GM19328 (cell line): Measurements from ENCODE around the gene UROC1.

Experiments
- ATAC-seq: cut with Tn5 transposase; IDR thresholded peaks from one replicate; pipeline ENCODE4 v1.9.1; 2021; ENCODE audit warnings: mild to moderate bottlenecking, moderate library complexity; ENCODE audit not compliant: unreplicated experiment

UROC1 gene

DNA sequence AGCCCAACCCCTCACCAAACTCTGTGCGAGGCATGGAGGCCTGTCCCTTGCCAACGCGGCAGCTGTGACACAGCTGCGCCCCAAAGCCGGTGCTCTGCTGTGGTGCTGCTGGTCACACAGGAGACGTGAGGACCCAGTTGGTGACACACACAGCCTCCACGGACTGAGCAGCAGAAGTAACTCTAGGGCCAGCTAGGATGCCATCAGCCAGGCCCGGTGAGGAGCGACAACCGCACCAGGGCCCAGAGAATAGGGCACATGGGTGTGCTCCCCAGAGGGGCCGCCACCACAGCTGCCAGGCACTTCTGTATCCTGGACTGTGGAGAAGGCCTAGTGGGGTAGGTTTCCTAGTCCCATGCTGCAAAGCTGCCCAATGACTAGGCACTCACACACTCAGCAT is 52.6 kb downstream of the UROC1 start:
- no peak for ATAC-seq

DNA sequence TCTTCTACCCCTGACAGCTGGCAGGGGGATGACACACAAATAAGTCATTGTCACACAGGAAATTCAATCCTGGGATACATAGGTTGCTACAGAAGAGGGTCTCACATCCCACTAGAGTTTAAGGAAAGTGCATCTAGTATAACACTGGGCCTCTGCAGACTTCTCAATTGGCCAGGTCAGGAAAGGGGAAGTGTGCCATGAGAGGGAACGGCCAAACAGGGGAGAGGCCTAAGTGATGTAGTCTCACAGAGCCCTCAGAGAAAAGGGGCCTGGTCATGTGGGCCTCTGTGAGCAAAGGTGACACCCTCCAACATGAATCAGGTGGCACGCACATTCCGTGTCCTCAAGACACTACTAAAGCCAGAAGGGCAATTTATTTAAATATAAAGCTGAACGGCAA is 53.1 kb downstream of the UROC1 start:
- no peak for ATAC-seq

DNA sequence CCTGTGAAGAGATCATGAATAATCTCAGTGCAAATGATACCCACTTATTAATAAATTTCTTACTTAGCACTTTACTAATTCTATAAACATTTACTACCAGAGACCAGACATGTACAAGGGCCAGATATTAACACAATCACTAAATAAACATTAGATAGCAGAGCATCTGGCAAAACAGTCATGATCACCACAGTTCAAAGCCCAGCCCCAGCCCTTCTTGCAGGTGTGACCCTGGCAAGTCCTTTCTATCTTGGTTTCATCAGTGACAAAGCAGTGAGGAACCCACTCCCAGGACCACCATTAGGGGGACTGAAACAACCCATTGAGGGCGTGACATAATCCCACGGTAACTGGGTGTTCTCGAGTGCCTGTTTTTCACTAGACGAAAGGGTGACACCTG is 53.5 kb downstream of the UROC1 start:
- ATAC-seq, result no peak

DNA sequence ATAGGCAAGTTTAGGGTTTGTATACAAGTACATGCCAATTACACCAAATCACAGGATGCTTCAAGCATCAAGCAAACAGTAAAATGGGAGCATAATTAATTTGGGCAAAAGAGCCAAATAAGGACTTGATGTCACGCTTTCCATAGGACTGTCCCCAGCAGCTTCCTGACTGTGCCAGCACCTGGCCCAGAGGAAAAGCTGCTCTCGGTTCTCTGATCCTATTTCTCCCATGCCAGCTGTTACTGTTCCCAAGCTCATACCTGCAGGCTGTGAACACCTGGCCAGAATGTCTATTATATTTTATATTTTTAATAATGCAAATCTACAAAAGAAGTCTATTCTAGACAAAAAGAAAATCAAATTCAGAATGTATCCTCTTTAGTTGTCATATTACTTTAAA is 54.1 kb downstream of the UROC1 start:
- ATAC-seq, result no peak

DNA sequence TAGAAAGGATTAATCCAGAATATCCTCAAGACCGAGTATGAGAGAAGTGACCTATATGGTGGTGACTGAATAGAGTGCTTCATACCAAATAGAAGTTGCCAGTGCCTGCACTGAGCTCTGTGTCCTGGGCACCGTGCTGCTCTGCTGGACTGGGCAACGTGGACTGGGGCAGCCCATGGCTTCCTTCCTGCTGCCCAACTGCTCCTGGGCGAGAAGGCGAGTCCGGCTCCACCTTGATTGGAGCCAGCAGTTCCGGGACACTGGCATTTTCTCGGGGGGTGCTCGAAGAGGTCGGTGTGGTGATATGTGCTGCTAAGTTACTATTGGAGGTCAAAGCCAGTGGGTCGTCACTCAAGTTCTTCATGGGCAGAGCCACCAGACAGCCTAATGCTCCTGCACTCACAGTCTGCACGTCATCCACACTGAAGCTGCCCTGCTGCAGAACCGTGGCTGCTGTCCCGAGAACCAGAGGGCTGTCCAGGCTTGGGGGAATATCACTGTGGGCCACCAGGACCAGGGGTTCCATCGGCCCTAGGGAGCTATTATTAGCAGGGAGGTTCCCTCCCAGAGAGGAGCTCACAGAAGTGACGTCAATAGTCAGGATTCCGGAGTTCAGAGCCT is 56.0 kb downstream of the UROC1 start:
- ATAC-seq, result no peak

DNA sequence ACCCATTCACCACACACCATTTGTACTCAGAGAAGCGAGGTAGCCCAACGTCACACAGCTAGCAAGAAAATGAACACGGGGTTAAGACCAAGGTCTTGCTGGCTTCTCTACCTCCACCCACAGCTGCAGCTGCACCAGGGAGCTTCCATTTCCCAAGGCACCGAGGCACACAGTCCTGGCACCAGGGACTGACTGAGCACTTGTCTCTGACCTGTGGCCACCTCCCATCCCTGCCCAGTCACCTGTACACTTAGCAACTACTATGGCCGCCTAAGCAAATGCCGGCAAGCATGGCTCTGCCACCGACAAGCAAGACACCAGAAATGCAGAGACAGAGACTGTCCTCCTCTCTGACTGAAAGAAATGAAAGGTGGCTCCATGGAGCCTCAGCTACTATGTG is 57.2 kb downstream of the UROC1 start:
- no peak for ATAC-seq

DNA sequence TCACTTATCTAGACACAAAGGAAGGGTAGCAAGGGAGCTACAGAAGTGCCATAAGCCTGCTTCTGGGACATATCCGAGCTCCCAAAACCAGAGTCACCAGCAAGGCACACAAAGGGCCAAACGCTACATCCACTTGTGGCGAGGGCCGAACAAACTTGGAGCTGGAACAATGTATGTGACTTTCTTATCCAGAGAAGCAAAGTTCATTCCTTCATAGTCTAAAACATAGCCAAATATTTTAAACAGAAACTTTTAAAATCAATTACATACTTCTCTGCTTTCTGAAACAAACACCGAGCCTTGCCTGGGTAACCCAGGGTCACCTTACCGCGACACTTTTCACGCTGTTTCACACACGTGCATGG is 57.8 kb downstream of the UROC1 start:
- no peak for ATAC-seq

DNA sequence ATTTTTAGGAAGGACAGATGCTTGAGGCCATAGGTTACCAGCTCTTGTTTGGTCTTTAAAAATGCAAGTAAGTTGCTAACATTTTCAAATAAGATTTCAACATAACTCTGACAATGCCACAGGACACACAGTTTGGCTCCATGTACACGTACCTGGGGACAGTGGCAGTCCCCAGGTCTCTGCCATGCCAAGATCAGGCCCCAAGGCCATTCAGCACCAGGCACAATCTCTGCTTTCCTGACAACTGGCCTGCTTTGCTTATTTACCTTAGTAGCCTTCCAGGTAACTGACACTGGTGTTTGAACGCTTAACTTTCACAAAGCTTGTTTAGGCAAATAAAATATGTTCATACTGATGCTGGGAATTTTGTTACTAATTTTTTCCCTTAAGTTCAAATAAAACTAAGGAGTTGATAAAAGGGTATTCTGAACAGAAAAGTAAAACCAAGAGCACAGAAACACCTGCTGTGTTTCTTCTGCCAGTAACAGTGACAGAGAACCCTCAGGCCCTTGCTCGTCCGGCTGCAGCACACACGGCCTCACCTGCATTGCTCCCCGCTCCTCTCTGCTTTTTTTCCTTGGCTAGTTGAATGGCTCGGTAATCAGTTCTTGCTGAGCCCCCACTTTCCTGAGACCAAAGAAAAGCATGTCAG is 58.3 kb downstream of the UROC1 start:
- ATAC-seq, result no peak

DNA sequence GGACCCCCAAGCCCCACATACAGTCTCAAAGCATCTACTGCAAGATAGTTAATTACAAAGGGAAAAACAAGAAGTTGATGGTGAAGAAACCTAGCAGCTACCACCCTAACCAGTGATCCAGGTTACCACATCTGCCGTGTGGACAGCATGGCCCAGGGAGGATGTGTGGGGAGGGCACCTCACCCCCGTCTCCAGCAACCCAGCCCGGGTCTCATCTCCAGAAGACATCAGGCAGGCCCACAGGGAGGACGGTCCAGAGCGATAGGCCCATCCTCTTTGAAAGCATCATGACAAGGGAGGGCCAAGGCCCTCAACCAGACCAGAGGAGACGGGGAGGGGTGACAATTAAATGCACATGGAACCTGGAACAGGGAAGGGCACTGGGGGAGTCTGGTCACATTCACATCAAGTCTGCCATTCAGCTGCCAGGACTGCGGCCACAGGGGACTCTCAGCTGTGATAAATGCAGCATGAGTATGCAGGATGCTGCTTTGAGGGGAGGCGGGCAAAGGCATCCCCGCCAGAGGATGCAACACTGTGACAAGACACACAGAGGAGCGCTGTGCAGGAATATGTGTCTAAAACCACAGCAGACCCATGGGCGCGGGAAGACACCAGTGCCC is 60.7 kb downstream of the UROC1 start:
- no peak for ATAC-seq

DNA sequence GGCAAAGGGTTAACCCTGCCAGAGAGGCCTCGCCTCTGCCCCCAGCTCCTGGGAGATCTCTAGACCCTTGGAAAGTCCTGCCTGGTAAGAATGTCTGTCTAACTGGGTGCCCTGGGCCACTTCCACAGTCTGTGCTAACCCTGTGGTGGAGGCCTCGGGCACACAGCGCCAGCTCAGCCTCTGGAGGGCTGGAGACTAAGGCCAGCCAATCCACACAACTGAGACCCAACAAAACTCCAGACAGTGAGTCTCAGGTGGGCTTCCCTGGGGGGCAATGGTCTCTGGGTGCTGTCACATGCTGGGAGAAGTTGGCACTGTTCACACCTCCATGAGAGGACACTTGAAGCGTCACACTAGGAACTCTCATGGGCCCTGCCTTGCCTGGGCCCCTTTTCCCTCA is 61.4 kb downstream of the UROC1 start:
- no peak for ATAC-seq

DNA sequence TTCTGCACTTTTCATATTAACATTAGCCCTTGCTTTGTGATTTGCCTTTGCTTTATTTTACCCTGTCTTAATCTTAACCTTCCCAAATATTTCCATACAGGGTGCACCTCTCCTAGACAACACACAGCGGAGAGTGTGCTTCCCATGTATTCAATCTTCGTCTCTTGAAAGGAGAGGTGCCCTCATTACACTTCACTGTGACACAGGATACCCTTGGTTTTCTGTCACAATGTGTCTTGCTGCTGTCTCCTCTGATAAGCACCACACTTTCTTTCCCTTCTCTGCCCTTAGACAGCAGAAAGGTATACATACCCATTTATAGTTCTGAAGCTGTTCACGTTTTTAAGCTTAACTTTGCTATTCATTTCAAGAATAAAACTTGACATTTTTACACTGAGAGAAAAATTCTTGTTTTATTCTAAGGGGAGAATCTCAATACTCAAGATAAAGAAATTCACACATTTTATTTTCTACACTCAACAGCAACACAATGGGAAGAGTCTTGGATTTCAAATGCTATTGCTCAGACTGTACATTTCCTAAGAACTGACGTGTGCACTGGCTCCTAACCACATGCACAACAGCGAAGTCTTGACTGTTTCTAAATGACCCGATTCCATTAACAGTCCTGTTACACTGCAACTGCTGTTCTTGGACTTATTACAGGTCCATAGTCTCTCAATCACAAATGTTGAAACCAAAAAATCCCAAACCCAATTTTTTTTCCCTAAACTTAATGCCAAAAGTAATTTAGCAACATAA is 63.0 kb downstream of the UROC1 start:
- ATAC-seq, result no peak

DNA sequence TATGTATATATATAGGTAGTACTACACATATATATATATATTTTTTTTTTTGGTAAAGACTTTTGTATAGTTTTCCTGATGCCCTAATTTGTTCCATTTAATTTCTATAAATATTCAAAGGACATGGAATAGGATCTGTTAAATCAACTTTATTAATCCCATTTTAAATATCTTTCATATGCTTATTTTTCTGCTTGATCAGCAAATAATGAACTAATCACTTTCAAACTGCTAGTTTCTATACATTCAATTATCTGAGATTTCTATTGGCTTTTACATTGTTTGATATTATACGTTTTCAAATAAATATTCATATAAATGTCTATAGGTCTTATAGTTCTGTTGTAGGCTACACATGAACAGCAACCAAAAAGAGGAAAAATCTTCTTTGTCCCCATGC is 63.5 kb downstream of the UROC1 start:
- no peak for ATAC-seq

DNA sequence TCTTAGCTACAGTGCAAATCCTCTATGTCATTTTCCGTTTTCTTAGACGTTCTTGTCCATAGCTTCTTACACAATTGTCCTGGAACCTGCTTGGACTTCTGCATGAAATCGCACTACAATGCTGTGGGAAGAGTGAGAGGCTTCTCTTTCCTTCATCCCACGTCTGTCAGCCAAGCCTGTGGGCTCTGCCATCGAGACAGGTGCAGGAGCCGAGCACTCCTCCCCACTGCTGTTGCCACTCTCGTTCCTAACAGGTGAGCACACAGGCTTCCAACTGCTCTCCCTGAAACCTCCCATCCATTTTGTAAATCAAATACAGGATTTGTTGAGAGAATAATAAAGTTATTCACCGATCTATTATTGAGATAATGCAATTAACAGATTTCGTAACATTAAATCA is 65.4 kb downstream of the UROC1 start:
- ATAC-seq, result no peak

DNA sequence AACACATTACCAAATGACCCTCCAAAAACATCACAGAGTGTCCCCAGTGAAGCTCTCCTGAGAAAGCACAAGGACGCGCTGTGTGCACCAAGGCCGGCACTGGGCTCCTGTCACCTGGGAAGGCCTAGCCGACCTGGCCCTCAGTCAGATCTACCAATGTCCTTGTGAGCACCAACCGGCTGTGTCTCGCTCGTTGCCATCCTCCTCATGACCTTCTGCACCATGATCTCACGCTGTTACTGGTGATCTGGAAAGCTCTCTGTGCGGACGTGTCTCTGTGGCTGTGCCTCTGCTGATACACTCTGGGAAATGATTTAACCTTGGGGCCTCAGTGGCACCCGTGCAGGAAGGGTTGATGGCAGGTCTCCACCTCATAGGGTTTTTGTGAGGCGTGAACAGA is 66.1 kb downstream of the UROC1 start:
- ATAC-seq, result no peak

DNA sequence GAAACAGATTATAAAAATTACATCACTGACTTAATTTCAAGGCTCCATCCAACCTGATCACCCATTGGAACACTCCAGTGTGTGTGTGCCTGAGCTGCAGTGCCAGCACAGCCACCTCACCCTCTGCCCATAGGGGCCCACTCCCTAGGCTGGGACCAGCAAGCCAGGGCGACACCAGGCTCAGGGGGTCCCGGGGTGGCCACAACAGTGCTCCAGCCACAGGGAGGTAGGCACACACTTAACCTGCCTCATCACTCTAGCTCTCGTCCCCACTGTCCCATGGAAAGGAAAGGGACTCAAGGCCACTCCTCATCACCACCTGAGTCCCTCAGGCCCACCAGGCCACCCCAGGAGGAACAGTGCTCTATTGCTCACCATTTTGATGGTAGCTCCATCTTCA is 66.8 kb downstream of the UROC1 start:
- ATAC-seq, result no peak

DNA sequence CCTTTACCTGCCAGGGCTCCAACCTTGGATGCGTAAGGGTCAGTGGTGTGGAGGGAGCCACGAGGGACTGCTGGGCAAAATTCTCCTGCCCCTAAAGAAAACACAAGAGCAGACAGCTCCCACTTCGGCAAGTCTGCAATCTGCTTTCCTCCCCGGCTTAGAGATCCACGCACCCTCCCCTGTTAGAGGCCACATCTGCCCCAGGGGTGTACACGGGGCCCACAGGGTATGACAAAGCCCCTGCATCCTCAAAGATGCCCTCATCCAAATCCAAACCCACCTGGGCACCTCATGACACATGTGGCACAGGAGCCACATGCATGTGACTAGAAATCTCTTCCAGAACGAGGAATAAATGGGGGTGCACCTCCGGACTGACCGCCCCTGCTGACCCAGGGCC is 67.4 kb downstream of the UROC1 start:
- no peak for ATAC-seq

DNA sequence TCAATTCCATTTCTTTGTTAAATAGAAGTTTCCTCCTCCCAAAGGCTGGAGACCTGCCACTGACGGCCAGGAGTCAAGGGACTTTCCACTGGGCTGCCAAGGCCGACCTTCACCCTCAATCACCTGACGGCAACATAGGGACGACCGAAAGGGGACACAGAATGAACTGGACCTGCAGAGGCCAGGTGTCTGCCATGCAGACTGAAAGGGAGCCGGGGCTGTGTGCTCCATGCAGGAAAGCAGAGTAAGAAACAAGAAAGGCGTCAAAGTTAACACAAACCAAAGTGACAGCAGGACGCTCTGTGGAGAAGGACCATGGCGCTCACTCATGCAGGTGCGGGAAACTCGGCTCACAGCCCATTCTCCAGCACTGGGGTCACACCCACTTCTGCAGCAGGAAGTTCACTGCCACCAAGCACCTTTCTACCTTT is 67.9 kb downstream of the UROC1 start:
- no peak for ATAC-seq

DNA sequence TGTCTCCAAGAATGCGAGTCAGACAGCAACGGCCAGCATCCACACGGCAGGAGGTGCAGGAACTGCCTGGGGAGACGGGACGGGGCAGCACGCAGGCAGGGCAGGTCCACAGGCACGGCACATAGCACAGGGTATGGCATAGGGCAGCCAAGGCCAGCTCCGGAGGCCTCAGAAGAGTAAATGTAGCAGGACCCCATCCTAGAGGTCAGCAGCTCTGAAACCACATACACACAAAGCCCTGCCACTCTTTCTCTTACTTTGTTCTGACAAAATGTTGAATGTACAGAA is 68.7 kb downstream of the UROC1 start:
- no peak for ATAC-seq

DNA sequence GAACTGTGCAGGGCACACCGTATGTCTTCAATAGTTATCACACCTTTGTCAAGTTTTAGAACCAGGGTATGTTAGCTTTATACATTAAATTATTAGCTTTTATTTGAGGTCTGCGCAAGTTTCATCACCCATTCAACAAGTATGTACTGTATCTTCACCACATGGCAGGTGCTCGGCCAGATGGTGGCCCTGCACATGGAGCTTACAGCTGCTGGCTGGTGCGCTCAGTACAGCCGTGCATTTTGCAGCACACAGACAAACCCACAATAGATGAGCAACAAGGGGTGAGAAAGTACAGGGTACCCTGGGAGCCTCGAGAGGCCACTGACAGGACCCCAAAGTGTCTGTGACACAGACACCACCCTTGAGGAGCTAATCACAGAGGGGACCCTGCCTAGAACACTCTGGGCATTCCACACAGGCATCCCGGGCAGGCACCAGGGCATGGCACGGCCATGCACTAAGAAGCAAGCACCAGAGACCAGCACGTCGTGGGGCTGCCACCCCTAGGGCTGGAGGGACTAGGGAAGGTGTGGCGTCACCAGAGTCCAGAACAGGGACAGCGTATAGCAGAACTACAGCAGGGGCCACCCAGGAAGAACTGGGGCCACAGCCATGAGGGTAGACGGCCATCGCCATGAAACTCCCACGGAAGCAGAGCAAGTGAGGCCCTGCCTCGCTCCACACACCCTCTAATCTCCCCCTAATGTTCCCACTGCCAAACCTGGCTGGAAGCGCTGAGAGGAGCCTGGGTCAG is 69.3 kb downstream of the UROC1 start:
- ATAC-seq, result no peak

DNA sequence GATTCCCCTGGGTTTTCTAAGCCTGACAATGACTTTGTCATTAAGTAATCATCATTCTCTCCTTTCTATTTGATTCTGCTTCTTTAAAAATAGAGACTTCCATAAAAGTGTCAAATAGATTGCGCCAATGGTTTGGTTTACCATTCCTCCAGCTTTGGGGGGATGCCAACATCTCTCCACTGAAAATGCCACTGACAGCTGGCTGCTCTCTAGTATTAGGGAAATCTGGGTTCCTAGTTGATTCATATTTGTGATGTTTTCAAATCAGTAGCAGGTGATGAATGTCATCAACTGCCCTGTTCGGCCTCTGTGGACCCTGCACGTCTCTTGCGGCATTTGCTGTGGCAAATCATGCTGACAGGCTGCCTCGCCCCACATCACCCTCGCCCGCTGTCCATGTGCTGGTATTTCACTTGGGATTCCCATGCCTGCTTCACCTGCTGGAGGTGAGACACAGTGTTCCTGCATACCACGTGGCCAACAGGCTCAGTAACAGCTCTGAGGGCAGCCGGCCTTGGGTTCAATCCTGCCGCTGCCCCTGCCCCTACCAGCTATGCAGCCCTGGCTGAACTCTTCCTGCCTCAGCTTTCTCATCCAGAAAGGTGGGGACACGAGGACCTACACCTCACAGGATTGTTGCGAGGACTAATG is 70.0 kb downstream of the UROC1 start:
- no peak for ATAC-seq

DNA sequence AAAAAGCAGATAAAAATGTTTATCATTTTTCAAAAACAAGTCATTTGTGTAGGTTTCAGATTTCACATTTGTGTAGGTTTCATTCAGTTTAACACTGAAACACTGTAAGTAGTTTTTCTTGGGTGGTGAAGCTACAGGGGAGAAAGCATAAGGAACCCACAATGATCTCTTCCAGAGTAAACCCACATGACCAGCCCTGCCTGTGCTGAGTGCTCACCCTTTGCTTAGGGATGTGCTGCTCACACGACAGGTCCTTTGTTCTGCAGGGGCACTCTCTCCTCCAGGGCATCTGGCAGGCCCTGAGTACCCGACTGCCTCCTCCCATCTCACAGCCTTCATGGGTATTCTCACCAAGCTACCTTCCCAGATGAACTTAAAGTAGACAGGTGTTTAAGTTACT is 70.8 kb downstream of the UROC1 start:
- ATAC-seq, result no peak
